ENCODE measurements around the gene FAM168A.

Gene FAM168A

GRCh38 chr11:73529204-73529530, 68.7 kb downstream of the FAM168A start (continued):
- TF ChIP-seq ZNF8 (CRISPR knock-in tag; IDR thresholded peaks at IDR 0.05) (no peak), OSR1 (CRISPR knock-in tag; IDR thresholded peaks at IDR 0.05) (no peak), ZNF70 (CRISPR knock-in tag; IDR thresholded peaks at IDR 0.05) (no peak), TCF4 (CRISPR knock-in tag; IDR thresholded peaks at IDR 0.05; ENCODE audit: borderline replicate concordance) (no peak)
- TF ChIP-seq, protein P1, sequence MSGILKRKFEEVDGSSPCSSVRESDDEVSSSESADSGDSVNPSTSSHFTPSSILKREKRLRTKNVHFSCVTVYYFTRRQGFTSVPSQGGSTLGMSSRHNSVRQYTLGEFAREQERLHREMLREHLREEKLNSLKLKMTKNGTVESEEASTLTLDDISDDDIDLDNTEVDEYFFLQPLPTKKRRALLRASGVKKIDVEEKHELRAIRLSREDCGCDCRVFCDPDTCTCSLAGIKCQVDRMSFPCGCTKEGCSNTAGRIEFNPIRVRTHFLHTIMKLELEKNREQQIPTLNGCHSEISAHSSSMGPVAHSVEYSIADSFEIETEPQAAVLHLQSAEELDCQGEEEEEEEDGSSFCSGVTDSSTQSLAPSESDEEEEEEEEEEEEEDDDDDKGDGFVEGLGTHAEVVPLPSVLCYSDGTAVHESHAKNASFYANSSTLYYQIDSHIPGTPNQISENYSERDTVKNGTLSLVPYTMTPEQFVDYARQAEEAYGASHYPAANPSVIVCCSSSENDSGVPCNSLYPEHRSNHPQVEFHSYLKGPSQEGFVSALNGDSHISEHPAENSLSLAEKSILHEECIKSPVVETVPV (CRISPR knock-in tag; IDR thresholded peaks at IDR 0.05) = no peak

GRCh38 chr11:73528483-73529203, 69.3 kb downstream of the FAM168A start:
- no peak for ATAC-seq
- TF ChIP-seq, protein P1 (CRISPR knock-in tag; IDR thresholded peaks at IDR 0.05) = no peak
- TF ChIP-seq ZNF565 (CRISPR knock-in tag; conservative IDR thresholded peaks at IDR 0.05; ENCODE audit: low read depth) (no peak), ZNF70 (CRISPR knock-in tag; IDR thresholded peaks at IDR 0.05) (no peak), ARNTL (CRISPR knock-in tag; IDR thresholded peaks at IDR 0.05; ENCODE audit: borderline replicate concordance, low read depth) (no peak), CREB5 (CRISPR knock-in tag; IDR thresholded peaks at IDR 0.05; ENCODE audit: low read depth) (no peak), TSHZ2 (CRISPR knock-in tag; IDR thresholded peaks at IDR 0.05) (no peak), TCF4 (CRISPR knock-in tag; IDR thresholded peaks at IDR 0.05; ENCODE audit: borderline replicate concordance) (no peak), SNAI2 (CRISPR knock-in tag; IDR thresholded peaks at IDR 0.05) (no peak), PPARA (CRISPR knock-in tag; IDR thresholded peaks at IDR 0.05; ENCODE audit: borderline replicate concordance) (no peak), OSR1 (CRISPR knock-in tag; IDR thresholded peaks at IDR 0.05) (no peak), ZC3H10 (CRISPR knock-in tag; IDR thresholded peaks at IDR 0.05) (no peak), ESRRG (CRISPR knock-in tag; IDR thresholded peaks at IDR 0.05) (no peak), BACH2 (CRISPR knock-in tag; IDR thresholded peaks at IDR 0.05; ENCODE audit: borderline replicate concordance) (no peak), RARB (CRISPR knock-in tag; IDR thresholded peaks at IDR 0.05) (no peak)
- TF ChIP-seq, protein P2, sequence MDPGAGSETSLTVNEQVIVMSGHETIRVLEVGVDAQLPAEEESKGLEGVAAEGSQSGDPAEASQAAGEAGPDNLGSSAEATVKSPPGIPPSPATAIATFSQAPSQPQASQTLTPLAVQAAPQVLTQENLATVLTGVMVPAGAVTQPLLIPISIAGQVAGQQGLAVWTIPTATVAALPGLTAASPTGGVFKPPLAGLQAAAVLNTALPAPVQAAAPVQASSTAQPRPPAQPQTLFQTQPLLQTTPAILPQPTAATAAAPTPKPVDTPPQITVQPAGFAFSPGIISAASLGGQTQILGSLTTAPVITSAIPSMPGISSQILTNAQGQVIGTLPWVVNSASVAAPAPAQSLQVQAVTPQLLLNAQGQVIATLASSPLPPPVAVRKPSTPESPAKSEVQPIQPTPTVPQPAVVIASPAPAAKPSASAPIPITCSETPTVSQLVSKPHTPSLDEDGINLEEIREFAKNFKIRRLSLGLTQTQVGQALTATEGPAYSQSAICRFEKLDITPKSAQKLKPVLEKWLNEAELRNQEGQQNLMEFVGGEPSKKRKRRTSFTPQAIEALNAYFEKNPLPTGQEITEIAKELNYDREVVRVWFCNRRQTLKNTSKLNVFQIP (CRISPR knock-in tag; IDR thresholded peaks at IDR 0.05; ENCODE audit: borderline replicate concordance, low read depth) = no peak

GRCh38 chr11:73528013-73528412, 69.9 kb downstream of the FAM168A start:
- no peak for ATAC-seq
- TF ChIP-seq ZFP3 (CRISPR knock-in tag; IDR thresholded peaks at IDR 0.05) (peak; percentile 63; the same call in 1 of the 2 replicates), ZFP30 (CRISPR knock-in tag; IDR thresholded peaks at IDR 0.05) (no peak), CSDC2 (CRISPR knock-in tag; IDR thresholded peaks at IDR 0.05) (peak; percentile 59; the same call in 1 of the 2 replicates), BACH2 (CRISPR knock-in tag; IDR thresholded peaks at IDR 0.05; ENCODE audit: borderline replicate concordance) (0 out of 2 replicates have a peak, but pooled peaks have one; percentile 30), ZNF8 (CRISPR knock-in tag; IDR thresholded peaks at IDR 0.05) (no peak), ZNF565 (CRISPR knock-in tag; conservative IDR thresholded peaks at IDR 0.05; ENCODE audit: low read depth) (no peak), OSR1 (CRISPR knock-in tag; IDR thresholded peaks at IDR 0.05) (no peak), ISL1 (CRISPR knock-in tag; IDR thresholded peaks at IDR 0.05) (peak; percentile 49), TOX (CRISPR knock-in tag; IDR thresholded peaks at IDR 0.05; ENCODE audit: borderline replicate concordance) (no peak), ZC3H10 (CRISPR knock-in tag; IDR thresholded peaks at IDR 0.05) (no peak), TCF4 (CRISPR knock-in tag; IDR thresholded peaks at IDR 0.05; ENCODE audit: borderline replicate concordance) (no peak), CREB5 (CRISPR knock-in tag; IDR thresholded peaks at IDR 0.05; ENCODE audit: low read depth) (no peak), ARNTL (CRISPR knock-in tag; IDR thresholded peaks at IDR 0.05; ENCODE audit: borderline replicate concordance, low read depth) (no peak), ESRRG (CRISPR knock-in tag; IDR thresholded peaks at IDR 0.05) (no peak), GLIS3 (CRISPR knock-in tag; IDR thresholded peaks at IDR 0.05) (no peak), RARB (CRISPR knock-in tag; IDR thresholded peaks at IDR 0.05) (no peak)
- TF ChIP-seq, protein P1 (CRISPR knock-in tag; IDR thresholded peaks at IDR 0.05) = no peak
